PC-9 (cell line): Measurements from ENCODE around the gene CXXC5.

Experiments used
- CTCF ChIP-seq: fragments of 200-600 bp; sonication (generic); conservative IDR thresholded peaks from 2 replicates; pipeline ENCODE4 v1.6.1; 2017; ENCODE audit warnings: mixed run types, antibody characterized with exemption, mild to moderate bottlenecking, moderate library complexity
- EZH2 ChIP-seq: fragments of 200-600 bp; sonication (generic); IDR thresholded peaks from 2 replicates; pipeline ENCODE4 v1.8.0; 2017; ENCODE audit warnings: antibody characterized with exemption, low read depth

GRCh38 chr5:139707445-139708003 is 59.4 kb downstream of the CXXC5 start:
- TF ChIP-seq CTCF (no peak), EZH2 (no peak)
